SIG-M5 treated with dmso at 0.1 percent for 504 hours (cell line): ENCODE data around the gene LSAMP.
A peak's percentile ranks its signal among the peaks of the same experiment; 100 is the strongest.

ENCODE experiments used
- DNase-seq: peaks from one replicate; lab custom pipeline; 2025; ENCODE audit not compliant: unreplicated experiment; lab: John Stamatoyannopoulos, UW

The LSAMP gene

DNA sequence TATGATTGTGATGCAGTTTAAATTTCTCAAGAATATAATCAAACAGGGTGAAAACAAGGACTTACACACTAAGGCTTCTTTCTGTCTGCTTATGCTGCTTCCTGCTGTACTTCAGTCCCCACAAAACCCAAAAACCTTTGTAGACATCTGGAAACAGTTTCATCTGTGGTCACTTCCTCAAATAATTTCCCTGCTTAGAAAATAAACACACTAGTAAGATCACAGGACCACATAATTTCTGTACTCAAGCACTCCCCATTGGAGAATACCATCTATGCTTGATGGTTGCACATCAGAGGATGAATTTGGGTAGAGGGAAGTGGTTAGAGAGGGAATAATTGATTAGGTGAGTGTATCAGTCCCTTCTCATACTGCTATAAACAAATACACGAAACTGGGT is 266.2 kb downstream of the LSAMP start:
- DNase-seq, result peak; percentile 11

DNA sequence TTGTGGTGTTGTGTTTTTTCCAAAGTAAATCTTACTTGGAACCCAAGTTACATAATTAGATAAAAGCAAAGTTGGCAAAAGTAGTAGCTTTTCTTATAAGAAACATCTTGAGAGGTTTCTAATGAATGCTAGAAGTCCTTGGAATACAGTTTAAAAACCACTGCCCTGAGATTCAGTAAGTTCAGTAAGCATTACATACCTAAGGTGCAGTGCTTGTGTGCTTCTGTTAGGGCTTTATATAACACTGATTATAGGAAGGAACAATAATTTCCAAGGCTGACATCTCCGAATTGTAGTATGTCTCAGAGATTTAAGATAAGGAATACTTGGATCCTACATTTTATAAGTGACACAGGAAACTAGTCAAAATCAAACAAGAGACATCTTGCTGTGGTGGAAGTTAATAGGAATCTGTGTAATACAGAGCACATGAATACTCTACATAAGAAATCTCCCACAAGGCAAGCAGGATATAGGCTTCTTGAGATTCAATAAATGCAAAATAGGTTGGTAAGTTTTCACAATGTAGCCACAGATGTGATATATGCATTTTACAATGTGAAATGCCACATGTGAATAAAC is 268.2 kb downstream of the LSAMP start:
- no peak for DNase-seq

DNA sequence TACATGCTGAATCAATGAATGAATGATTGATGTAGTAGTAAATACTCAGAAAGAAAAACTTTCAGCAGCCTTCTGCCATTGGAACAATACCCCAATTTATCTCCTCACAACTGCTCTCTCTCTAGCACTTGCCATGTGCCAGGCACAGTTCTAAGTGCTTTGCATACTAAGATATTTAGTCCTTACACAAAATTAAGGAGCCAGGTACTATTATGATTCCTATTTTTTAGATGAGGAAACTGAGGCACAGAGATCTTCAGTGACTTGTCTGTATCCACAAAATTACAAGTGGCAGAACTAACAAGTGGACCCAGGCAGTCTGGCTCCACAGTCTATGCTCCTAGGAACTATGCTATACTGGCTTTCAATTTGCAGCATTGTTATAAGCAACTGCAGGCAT is 279.2 kb downstream of the LSAMP start:
- no peak for DNase-seq

DNA sequence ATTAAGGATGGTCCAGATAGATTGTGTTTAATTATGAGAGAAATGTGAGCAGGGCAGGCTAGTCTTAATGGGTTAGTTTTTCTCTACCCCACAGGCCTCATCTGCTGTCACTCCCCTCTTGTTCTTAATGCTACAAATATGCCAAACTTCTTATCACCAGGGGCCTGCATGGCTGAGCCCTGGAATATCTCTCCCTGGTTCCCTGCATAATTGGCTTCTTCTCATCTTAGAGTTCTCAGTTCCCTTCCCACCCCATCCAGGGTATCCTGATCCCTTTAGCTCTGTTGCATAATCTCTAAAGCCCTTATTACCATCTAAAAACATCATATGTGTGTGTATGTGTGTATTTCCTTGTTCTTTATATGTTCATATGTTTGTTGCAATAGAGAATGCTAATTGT is 279.6 kb downstream of the LSAMP start:
- no peak for DNase-seq

DNA sequence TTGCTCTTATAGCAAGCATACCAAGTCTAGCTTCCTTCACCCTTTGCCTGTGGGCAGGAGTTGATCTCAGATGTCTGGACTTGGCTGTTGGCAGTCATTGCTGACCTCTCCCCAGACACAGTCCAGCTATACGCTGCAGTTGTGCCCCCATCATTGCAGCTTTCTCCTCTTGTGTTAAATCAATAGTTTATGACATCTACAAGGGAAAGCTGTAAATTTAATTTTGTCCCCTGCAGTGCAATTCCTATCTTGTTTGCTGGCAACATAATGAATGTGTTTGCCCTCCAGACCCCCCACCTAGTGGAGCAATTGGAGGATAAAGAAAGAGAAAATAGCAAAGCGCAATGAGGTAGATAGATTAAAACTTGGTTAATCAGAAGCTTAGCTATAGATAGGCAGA is 280.2 kb downstream of the LSAMP start:
- DNase-seq, result no peak

DNA sequence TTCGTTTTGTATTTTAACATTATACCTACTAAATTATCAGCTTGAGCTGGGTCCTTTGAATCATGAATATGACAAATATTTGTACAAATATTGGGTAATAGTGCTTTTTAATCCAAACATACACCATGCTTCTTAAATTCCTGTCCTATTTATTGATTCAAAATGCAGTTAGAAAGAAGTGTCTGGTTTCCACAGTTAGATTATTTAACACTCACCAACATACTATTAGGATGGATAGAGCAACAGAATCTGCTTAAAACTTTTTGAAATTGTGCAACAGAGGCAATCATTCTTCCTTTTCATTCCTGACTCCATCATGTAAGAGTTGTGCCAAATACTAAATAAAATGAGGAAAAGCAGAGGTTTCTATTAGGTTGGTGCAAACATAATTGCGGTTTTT is 281.2 kb downstream of the LSAMP start:
- no peak for DNase-seq

DNA sequence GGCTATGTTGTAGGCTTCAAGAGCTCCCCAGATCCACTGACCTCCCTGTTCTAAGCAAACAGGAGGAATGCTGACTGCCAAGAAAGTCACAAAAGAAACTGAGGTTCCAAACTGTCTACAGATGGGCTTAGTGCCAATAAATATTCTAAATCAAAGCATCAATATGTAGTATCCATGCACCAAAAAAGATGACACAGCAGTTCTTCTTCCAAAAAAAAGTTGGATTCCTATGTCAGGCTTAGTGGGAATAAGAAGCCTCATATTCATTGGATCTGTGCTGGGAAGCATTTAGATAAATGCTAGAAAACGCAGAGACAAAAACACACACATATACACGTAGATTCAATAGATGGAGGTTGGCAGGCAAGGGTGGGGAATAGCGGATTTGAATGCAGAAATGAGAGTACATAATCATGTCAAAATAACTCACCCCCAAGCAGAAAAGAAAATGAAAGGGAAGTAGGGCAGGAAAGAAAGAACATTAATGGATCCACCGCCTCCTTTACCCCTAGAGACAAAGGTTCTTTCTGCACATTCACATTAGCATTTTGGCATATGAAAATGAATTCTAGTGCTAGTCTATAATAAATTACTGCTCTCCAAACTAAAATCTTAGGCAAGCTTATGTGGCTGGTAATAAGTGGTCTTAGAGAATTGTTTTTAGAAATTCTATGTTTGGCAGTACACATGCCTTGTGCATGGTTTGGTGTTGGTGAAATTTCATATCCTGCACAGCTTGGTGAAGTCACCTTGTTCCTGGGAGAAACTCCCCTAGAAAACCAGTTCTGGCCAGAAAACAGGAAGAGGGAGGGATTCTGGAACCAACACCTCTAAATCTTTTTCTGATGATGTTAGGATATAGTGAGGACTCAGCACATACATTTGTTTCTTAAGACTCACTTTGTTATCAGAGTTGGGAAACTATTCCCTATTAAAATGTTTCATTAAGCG is 283.4 kb downstream of the LSAMP start:
- DNase-seq, result no peak

DNA sequence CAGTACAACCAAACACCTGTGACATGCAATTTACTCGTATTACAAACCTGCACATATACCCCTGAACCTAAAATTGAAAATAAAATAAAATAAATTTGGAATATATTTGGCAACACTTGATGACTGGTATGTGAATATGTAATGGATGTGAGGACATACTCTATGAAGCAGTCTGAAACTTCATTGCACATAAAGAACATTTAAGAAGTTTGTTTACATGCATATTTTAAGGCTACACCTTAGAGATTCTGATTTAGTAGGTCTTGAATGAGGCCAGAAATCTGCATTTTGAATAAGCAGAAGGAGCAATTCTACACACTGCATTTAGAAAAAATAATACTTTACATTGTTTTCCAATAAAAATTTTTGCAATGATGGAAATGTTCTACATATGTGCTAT is 284.7 kb downstream of the LSAMP start:
- DNase-seq, result no peak

DNA sequence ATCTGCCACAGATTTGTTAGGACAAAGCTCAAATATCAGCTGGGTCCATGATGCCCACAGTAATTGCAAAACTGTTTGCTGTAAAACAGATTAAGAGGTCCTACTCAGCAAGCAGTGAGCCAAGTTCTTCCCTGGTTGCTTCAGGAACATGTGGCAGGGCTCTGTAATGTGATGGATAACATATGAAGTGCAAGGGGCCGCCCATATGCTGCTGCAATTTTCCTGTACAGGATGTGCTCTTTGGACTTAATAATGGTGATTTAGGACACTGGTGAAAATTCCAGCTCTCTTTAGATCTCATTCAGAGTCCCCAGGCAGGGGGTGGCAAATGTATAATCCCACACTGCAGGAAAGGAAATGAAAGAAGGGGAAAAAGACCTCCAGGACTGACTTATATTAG is 289.4 kb downstream of the LSAMP start:
- no peak for DNase-seq

DNA sequence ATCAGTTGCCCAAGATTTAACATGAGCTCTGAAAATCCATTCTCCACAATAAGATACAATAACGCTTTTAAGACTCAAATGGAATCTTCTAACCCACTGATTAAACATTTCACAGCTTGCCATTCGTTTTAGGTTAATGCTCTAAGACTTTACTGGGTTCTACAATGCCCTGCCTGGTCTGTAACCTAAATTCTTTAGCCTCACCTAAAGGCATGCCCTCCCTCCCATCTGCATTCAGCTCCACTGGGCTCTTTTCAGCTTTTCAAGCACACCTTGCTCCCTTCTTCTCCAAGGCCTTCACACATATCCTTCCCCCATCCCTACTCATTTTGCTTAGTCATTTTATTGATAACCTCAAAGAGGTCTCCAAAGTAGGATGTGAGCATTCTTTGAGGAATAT is 290.9 kb downstream of the LSAMP start:
- no peak for DNase-seq

DNA sequence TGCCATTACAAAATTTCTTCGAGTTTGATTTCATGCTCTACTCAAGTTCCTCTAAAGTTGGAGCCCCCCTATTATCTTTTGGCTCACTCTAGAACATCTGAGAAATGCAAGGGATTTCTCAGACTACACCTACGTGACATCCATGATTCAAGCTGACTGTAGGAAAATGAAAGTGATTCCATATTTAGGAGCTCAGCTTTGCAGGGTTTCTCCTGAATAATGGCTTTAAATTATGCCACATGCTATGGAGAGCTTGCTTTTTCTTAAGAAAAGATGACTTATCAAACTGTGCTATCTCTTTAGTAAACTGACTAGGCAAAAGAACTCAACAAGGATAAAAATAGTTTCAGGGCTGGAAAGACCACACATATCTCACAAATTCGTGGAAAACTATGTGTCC is 292.1 kb downstream of the LSAMP start:
- DNase-seq, result no peak

DNA sequence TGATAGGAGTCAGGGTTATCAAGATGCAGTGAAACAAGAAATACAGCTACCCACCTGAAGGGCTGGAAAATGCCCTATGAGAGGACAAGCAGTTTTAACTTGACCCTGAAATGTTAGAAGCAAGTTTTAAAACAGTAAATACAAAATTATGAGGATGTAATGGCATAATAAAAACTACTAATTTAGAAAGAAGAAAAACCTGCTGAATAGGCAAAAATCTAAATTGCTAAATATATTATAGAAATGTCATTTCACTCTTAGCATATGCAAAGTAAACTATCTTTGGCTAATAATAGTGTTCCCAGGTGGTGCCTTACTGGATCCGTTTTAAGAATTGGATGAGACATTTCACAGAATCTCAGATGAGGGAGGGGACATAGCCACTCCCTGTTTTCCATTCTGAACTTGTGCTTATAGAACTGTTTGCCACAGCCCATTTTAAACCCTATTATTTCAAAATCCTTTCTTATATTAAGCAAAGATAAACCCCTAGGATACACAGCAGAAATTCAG is 294.6 kb downstream of the LSAMP start:
- DNase-seq, result no peak

DNA sequence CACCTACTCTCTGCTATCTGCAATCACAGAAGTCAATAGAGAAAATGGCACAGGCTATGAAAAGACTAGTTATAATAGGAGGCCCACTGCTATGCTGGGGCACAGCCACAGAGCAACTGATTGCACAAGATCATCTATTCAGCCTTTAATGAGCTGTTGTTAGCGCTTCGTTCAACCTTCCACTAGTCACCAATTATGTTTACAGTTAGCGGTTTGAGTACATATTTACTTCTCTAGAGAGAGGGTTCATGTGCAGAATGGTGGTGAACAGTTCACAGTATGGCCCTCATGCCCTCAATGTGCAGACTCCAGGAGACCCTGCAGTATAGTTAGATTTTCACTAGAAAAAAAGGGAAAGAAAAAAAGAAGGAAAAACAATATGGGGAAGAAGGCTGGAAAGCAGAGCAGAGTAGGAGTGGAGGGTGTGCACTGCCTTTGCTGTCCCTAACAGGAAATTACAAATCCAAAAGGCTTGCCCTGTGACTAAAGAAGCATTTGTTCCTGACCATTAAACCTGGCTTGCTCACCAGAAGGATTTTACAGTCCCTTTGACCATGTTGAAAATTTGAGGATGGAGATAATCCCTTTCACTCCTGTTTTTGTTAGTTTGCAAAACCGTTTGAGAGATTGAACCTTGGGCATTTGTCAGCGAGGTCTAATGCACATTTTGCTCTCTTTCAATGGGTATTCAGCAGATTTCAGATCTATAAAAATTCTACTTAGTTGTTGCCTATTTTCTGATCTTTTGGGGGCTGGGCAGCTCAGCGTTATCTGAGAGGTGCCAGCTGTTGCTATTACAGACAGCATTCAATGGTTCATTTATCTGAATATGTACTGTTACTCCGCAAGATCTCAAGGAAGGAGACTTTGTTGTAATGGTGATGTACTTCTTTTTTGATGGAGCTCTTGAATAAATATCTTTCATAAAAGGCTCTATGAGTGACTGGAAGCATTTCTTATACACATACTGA is 296.1 kb downstream of the LSAMP start:
- no peak for DNase-seq

DNA sequence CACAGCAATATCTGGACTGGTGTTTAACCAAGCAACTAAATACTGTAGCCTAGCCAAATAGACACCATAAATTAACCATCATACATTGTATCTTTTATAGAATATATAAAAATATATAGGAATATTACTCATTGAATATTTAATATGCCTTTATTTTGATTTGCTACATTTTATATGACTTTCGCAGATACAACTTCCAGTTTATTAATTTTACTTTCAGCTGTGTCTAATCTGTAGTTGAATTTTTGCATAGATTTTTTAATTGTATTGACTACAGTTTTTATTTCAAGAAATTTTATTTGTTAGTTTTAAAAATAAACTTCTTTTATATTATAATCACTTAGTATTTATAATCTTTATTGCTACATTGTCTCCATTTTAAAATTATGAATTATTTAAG is 299.7 kb downstream of the LSAMP start:
- DNase-seq, result no peak

DNA sequence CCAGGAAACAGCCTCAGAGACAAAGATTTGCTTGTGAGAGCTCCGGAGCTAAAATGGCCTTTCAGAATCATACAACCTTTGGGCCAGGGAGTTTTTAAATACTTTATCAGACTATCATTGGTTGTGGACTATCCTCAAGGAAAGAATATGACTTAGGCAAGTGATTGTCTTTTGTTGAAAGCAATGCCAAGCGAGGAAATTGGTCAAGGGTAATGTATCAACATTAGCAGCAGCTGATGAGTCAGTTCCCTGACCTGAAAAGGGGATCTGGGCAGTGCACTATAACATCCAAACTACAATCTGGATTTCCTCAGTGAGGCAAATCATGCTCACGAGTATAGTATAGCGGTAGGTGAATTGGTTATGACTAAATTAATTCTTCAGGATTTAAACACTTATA is 303.6 kb downstream of the LSAMP start:
- no peak for DNase-seq

DNA sequence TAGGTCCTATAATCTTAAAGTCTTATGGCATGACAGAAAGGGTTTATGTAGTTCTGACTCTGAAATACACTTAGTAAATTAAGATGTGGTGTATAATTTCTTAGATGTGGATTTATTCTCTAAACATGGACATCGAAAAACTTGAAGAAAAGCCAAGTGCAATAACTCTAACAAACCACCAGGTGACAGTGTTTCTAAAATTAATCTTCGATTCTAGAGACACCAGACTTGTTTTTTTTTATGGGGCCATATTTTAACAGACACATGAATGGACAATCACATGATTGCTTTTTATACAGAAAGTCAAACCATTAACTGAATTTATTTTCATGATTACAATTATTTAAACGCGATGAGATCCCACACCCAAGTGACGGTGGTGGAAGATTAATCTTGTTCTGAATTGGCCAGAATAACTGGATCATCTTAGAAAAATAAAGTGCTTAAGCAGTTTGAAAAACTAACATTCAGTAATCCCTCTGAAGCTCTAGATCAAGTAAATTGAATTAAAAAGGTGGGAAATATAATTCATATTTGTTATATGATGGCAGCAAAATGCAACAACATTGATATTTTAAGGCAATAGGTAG is 305.1 kb downstream of the LSAMP start:
- DNase-seq, result peak; percentile 62

DNA sequence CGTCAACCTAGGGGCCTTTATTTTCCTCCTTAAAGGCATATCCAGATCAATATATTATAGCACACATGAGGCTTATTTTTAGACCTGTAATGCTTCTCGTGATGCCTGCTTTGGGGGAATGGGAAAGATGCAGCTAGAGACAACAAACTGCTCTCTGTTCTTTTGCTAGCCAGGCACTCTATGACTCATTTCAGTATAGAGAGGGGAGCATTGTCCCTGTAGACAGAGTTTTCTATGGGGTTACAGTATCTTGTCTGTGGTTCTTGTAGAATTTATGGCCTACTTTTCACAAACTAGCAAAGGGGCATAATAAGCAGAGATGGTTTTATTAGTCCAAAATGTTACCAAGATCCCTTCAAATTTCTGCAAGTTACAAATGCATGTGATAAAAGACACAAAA is 305.6 kb downstream of the LSAMP start:
- DNase-seq, result no peak

DNA sequence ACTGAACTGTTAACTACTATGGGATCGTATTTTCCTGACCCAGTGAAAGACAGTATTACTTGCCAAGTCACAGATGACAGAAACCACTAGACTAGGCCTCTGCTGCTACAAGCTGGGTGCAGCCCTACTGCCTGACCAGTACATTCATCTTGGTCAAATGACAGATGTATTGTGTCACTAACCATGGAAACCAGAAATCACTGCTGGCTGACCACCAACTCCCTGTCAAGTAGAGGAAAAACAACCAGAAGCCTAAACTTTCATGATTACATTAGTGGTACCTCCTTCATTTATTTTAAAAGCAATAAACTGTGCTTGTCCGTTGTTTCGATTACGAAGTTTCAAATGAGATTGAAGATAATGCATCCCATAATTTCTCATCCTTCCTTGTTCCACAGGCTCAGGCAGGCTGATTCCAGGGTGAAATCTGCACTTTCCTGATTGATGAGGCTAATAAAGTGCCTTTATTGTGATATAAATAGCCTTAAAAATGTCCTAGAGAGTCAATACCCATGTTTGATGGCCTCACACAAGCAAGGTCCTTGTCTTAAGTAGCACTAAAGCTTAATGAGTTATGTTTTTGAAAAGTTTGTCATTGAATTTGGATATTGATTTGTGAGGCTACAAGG is 309.7 kb downstream of the LSAMP start:
- no peak for DNase-seq

DNA sequence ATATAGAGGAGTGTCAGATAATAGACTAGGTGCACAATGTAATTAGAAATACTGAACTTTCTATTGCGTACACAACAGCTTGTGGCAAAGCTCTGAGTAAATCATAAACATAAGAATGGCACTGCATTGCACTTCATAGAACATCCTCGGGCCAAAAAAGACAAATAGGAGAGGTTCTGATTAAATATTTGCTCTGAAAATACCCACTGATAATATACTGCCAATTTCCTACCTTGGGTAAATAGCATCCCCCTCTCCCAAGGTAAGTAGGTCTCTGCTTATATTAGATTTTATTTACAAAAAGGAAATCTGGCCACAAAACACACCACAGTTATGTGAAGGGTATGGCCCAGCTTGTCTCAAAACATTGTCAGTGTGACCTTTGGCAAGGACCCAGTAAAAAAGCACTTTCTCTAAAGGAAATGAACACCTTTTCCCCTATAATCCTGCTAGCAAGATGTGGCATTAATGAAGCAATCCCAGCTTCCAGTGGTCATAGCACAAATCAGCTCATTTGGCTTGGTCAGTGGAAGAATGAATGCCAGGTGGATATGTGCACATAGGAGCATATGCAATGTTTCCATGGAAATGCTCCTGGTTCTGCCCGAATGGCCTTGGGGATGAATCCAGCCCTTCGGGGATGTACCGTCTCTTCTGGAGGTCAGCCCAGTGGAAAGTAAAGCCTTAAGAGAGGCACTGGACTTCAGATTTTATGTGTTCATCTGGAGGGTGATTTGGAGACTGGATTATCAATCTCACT is 315.9 kb downstream of the LSAMP start:
- DNase-seq, result no peak

DNA sequence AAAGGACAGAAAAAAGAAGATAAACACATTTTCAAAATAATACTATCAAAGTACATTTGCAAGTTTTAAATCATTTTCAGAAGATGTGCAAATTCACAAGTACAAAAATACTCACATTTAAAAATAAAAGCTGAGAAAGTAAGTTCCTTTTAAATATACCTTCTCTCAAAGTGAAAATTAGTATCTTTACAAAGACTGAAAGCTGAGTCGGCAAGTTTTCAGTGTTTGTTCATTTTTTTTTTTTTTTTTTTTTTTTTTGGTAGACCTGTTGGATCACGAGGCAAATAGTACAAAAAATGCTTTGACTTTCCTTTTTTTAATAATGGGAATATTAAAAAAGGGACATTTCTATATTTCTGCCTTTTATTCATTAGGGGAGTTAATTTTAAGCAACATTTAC is 317.8 kb downstream of the LSAMP start:
- no peak for DNase-seq
